ENCODE results near the gene CRADD.

DNA sequence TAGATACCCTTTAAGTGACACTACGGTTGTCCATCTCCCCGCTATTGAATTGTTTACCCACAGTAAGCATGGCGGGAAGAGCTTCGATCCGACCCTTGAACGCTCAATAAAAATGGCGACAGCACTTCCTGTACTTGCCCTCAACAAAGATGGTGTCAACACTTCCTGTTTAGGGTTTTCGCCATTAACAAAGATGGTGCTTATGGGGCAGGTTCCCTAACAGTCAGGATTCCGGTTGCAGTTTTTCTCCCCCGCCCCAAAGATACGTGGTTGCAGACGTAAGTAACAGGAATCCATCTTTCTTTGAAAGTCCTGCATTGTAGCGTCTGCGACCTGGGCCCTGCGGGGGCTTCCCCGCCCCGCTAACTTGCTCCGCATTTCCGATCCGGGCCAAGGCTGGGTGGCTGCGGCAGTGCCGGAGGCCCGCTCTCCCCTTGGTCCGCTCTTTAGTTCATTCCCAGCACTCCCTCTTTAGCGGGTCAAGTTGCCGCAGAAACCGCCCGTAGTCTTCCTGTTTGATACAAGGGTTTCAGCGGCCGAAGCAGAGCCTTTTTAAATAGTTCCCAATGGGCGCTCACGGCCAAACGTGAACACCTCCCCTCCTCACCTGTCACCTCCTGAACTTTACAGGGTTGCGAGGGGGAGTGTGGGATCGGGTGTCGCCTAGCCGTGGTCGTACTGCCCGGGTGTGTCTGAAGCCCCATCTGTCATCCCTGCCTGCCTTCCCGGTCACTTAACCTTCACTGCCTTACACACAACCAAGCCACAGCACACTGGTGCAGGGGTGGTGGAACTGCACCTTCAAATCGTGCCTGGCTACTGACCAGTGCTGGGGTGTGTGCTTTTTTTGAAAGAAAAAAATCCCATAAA lies at the start of gene CRADD:
- TF ChIP-seq, protein P1, sequence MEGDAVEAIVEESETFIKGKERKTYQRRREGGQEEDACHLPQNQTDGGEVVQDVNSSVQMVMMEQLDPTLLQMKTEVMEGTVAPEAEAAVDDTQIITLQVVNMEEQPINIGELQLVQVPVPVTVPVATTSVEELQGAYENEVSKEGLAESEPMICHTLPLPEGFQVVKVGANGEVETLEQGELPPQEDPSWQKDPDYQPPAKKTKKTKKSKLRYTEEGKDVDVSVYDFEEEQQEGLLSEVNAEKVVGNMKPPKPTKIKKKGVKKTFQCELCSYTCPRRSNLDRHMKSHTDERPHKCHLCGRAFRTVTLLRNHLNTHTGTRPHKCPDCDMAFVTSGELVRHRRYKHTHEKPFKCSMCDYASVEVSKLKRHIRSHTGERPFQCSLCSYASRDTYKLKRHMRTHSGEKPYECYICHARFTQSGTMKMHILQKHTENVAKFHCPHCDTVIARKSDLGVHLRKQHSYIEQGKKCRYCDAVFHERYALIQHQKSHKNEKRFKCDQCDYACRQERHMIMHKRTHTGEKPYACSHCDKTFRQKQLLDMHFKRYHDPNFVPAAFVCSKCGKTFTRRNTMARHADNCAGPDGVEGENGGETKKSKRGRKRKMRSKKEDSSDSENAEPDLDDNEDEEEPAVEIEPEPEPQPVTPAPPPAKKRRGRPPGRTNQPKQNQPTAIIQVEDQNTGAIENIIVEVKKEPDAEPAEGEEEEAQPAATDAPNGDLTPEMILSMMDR (IDR thresholded peaks at IDR 0.05), result peak in 3 of 7 experiments; percentile 17 to 34 (median 24)
- peak; percentile 67 to 92 (median 91) for TF ChIP-seq POLR2A (IDR thresholded peaks at IDR 0.05)

Data from body of pancreas (tissue), 4 donors.